B cell (primary cell): ENCODE results near the gene PKIG.

Experiments
- EZH2 ChIP-seq: IDR thresholded peaks from 2 replicates; pipeline ENCODE4 v1.6.1; 2012; ENCODE audit warnings: borderline replicate concordance, low read depth, mild to moderate bottlenecking, moderate library complexity, low read length; ENCODE audit not compliant: insufficient read depth, poor library complexity, severe bottlenecking
- TF ChIP-seq, protein P1 (sequence below): fragments of 200-600 bp; IDR thresholded peaks from one replicate; pipeline ENCODE4 v1.8.0; 2022; ENCODE audit warnings: antibody characterized with exemption, mild to moderate bottlenecking

DNA sequence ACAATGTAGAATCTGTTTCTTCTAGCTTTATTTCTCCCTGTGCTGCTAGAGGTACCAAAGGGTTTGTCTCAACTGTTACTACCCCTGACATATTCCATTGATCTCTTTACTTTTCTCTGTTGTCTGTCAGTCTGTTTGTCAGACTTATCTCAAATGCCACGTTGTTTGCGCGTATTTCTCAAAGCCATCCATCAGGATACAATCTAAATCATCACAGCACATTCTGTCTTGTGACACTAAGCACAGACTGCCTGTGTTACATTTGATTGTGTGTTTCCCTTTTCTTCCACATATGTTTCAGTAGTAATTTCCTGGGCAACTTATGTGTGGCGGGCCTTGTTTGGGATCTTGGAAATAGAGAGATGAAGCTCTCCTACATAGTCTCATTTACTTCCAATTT, 30.3 kb upstream of the PKIG start:
- TF ChIP-seq EZH2, result no peak
- TF ChIP-seq, protein P1, sequence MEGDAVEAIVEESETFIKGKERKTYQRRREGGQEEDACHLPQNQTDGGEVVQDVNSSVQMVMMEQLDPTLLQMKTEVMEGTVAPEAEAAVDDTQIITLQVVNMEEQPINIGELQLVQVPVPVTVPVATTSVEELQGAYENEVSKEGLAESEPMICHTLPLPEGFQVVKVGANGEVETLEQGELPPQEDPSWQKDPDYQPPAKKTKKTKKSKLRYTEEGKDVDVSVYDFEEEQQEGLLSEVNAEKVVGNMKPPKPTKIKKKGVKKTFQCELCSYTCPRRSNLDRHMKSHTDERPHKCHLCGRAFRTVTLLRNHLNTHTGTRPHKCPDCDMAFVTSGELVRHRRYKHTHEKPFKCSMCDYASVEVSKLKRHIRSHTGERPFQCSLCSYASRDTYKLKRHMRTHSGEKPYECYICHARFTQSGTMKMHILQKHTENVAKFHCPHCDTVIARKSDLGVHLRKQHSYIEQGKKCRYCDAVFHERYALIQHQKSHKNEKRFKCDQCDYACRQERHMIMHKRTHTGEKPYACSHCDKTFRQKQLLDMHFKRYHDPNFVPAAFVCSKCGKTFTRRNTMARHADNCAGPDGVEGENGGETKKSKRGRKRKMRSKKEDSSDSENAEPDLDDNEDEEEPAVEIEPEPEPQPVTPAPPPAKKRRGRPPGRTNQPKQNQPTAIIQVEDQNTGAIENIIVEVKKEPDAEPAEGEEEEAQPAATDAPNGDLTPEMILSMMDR, result no peak
